Frontal cortex (tissue), 4 donors: ENCODE measurements around the gene ATP1A2. TPM values are rescaled to one million over a fixed set of nuclear protein-coding genes. Genes with fewer than 3 reads are reported as not detected.
A peak's percentile ranks its signal among the peaks of the same experiment; 100 is the strongest.

Experiments
- DNase-seq, 2 donors: peaks; one replicate each; pipeline ENCODE4 v3.0.0; 2012; ENCODE audit warnings: low spot score in 2 of 2
- FAIRE-seq: peaks from 2 replicates; lab custom pipeline; 2012; peaks lifted over from hg19 to GRCh38; lab: Jason Lieb, UNC
- total RNA-seq: library from RNA; depleted of rRNA; stranded (reverse); fragments of >200 nt; gene quantifications from one replicate; pipeline ENCODE4 v1.2.3, GENCODE V29; 2014
- donor health status: control.
- donor health status: control.
- donor health status: control.

ATP1A2 gene
- total RNA-seq, 1 donor from 2014 or later = 45.7 TPM

DNA sequence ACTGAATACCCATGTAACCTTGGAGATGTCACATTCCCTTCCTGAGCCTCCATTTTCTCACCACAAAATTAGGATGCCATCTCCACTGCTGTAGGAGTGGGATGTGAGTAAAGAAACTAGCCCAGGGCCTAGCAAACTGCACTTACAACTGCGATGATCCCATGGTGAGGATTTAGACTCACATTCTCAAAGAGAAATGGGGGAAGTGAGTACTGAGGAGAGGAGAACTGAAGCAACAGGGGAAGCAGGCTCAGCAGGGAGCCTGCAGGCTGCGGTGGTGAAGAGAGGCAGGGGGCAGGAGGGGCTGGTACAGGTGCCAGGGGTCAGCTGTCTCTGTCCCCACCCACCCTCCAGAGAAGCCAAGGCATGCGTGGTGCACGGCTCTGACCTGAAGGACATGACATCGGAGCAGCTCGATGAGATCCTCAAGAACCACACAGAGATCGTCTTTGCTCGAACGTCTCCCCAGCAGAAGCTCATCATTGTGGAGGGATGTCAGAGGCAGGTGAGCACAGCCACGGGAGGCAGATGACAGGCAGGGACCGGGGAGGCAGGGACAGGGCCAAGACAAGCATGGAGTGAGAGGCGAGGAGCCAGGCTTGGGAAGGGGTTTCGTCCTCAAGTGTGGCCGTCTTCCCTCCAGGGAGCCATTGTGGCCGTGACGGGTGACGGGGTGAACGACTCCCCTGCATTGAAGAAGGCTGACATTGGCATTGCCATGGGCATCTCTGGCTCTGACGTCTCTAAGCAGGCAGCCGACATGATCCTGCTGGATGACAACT lies 19.4 kb downstream of the ATP1A2 start:
- DNase-seq = no peak
- FAIRE-seq = no peak

DNA sequence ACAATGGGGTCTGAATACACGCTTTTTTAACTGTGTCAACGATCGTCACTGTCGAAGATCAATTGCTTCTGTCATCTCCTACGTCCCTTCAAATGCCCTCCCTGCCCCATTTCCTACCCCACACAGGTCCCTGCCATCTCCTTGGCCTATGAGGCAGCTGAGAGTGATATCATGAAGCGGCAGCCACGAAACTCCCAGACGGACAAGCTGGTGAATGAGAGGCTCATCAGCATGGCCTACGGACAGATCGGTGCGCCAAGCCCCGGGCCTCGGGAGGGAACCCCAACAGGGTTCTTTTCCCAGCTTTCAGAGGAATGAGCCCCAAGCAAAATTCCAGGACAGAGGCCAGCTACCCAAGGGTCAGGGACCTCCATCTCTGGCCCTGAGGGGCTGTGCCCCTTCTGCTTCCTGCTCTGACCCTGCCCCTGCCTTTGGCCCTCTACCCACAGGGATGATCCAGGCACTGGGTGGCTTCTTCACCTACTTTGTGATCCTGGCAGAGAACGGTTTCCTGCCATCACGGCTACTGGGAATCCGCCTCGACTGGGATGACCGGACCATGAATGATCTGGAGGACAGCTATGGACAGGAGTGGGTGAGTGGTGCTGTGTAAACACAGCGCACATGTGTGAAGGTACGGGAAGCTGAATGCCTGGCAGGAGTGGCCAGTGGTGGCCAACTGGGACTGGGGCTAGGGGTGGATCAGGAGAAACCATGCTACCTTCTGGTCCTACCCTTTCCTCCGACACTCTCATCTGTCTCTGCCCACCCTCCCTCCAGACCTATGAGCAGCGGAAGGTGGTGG lies 20.8 kb downstream of the ATP1A2 start:
- DNase-seq (no peak), FAIRE-seq (no peak)

DNA sequence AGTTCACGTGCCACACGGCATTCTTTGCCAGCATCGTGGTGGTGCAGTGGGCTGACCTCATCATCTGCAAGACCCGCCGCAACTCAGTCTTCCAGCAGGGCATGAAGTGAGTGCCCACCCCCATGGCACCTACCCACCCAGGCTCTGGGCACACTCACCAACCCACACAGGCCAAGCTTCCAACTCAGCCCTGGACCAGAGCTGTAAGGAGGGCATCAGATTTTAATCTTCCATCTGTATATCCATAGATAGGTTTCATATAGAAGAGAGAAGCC lies 21.3 kb downstream of the ATP1A2 start:
- no peak for FAIRE-seq
- no peak for DNase-seq

DNA sequence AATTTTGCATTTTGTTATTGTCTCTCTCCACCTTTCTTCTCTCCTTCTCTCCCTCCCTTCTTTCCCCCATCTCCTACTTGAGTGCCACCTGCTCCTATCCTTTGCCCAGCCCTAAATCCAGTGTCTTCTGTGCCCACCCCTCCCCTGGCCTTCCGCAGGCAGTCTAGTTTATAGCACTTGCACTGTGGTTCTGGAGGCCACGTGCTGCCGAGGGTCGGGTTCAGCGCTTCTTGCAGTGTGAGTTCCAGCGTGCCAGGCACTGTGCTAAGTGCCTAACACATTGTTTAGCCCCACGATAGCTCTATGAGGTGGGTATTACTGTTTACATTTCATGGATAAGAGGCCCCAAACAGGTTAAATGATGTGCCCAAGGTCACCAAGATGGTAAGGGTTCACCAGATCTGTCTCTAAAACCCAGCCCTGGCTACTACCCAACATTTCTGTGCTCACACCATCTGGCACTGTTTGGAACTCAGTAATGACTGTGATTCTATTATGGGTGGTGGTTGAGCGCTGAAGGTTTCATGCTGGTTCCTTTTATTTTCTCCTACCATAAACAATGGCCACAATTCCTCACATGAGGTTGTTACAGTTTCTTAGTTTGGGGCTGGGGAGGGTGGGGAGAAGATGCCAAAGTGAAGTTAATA lies 21.8 kb downstream of the ATP1A2 start:
- DNase-seq = no peak
- FAIRE-seq = no peak

DNA sequence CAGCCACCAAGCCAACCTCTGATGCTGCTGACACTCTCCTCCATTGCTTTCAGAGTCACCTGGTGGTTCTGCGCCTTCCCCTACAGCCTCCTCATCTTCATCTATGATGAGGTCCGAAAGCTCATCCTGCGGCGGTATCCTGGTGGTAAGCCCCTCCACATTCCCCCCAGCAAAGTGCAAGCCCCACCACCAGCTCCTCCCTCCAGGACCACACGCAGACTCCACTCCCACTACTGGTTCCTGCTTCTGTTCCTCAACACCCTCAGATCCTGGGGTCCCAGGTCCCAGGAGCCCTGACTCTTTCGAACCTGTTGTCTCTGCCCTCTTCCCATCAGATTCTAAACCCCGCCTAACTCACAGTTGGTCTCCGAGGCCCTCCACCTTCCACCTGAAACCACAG lies 24.3 kb downstream of the ATP1A2 start:
- no peak for DNase-seq
- no peak for FAIRE-seq

DNA sequence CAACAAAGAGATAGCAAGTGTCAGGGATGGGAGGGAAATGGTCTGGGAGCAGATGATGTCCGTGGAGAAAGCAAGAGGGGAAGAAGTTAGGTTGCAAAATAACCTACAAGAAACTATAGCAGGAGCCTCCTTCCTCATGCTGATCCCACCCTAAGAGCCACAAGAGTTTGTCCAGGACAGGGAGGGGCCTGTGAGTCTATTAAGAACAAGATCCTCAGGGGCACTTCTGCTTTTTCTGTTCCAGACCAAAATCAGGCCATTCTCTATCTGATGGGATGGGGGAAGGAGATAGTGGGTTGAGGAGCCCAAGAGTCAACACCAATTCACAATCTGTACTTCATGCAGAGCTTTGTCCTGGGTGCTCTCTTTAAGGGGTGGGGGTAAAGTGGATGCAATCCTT lies 28.1 kb downstream of the ATP1A2 start:
- DNase-seq (no peak), FAIRE-seq (no peak)

DNA sequence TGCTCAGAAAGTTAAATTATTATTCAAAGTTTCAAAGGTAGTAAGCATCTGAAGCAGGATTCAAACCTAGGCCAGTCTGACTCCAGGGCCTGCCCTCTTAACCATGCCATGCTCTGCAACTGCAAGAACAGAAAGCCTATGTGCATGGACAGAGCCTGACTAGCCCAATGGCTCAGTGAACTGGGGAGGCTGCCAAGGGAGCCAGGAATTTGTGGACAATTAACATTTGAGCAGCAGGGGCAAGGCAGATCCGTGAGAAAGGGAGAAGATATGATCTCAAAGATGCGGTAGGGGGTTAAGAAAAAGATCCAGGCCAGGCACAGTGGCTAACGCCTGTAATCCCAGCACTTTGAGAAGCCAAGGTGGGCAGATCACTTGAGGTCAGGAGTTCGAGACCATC lies 29.4 kb downstream of the ATP1A2 start:
- no peak for DNase-seq
- FAIRE-seq = no peak

DNA sequence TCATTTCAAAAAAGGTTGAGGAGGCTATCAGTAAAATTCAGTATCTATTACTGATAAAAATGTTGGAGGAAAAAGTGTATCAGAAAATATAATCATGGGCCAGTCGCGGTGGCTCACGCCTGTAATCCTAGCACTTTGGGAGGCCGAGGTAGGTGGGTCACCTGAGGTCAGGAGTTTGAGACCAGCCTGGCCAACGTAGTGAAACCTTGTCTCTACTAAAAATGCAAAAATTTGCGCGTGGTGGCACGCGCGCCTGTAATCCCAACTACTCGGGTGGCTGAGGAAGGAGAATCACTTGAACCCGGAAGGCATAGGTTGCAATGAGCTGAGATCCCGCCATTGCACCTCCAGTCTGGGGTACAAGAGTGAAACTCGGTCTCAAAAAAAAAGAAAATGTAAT lies 30.5 kb downstream of the ATP1A2 start:
- FAIRE-seq (no peak), DNase-seq (no peak)

DNA sequence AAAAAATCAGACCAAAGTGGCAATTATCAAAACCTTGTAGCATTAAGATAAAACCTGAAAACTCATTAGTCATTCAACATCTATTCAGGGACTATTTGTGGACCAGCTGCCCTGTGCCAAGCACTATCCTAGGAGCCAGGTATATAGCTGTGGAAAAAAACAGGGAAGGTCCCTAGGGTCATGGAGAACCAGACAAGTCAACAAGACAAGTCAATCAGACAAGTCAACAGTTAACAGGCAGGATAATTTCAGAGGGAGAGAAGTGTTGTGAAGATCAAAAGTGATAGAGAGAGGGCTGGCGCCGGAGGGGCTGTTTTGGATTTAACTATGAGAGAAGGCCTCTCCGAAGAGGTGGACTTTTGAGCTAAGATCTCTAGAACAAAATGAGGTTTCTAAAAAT lies 32.6 kb downstream of the ATP1A2 start:
- FAIRE-seq = no peak
- DNase-seq = no peak

DNA sequence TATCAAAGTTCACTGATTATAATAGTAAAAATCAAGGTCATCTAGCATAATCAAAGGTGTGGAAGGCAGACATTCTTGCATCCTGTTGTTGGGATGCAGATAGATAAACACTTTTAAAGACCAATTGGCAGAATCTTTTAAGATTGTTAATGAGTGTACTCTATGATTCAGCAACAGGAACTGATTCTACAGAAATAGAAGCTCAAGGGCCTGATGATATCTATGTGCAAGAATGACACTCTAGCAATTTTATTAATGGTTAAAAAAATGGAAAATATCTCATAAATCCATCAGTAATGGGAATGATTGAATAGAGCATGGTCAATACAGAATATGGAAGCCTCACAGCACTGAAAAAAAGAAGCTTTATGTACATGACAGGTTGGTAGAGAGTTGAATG lies 33.7 kb downstream of the ATP1A2 start:
- DNase-seq (no peak), FAIRE-seq (no peak)

DNA sequence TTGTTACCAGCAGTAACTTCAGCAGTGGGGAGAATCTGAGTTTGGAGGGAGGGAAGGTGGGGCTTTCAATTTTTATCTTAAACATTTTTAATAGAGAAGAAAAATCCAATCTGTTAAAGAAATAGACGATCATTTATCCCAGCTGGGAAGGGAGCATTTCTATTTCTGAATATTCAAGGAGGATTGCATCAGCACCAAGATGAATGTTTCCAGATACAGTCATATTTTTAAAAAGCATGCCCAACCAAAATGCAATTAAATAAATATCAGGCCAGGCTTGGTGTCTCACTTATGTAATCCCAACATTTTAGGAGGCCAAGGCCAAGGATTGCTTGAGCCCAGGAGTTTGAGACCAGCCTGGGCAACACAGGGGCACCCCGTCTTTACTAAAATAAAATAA lies 34.2 kb downstream of the ATP1A2 start:
- DNase-seq (no peak), FAIRE-seq (no peak)

DNA sequence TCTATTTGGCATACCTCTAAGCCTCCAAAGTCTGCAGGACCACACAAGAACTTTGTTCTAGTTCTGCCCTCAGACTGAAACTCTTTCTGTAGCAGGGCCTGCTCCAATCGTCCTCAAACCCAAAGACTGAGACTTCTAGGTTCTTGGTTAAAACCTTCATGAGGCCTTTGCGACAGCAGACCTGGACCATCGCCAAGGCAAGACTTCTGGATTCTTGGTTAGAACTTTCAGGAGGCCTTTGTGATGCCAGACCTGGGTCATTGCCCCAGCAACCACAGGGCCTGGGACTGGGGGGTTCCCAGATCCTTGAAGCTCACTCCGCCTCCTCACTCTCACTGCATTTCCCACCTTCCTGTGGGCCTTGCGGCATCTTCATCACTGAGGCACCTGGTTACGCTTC lies 35.7 kb downstream of the ATP1A2 start, which contains the start of gene ATP1A4:
TSS of gene ATP1A4 (plus strand) at position 301 of the 400 bp plus-strand sequence. CDS start 438 bp downstream, outside the sequence.
- DNase-seq (no peak), FAIRE-seq (no peak)

DNA sequence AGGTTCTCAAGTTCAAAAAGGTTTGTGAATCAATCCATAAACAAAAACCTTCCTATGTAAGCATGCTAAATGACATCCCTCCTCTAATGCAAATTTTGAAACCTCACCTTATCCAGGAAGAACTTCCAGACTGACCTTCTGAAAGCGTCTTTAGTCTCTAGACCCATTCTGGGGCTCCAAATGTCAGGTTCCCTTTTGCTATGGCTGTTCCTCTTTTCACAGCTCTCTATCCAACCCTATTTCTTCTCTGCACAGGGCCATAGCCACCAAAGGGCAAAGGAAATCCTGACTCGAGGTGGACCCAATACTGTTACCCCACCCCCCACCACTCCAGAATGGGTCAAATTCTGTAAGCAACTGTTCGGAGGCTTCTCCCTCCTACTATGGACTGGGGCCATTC lies 39.2 kb downstream of the ATP1A2 start:
- DNase-seq (no peak), FAIRE-seq (no peak)

DNA sequence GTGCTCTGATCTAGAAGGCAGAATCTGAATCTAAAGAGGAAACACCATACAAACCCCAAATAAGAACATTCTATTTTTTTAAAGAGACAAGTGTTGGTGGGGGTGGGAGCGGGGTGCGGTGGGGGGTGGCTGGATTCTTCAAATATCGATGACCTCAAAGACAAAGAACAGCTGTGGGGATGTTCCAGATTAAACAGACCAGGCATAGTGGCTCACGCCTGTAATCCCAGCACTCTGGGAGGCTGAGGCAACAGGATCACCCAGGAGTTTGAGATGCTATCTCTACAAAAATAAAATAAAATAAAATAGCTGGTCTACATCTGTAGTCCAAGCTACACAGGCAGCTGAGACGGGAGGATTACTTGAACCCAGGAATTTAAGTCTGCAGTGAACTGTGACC lies 40.8 kb downstream of the ATP1A2 start:
- DNase-seq (no peak), FAIRE-seq (no peak)

DNA sequence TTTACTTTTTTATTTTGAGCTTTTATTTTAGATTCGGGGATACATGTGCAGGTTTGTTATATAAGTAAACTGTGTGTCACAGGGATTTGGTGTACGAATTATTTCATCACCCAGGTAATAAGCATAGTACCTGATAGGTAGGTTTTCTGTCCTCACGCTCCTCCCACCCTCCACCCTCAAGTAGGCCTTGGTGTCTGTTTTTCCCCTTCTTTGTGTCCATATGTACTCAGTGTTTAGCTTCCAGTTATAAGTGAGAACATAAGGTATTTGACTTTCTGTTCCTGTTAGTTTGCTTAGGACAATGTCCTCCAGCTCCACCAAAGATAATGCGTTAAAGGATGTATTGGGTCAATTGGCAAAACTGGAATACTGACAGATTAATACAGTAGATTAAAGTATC lies 41.6 kb downstream of the ATP1A2 start:
- no peak for DNase-seq
- no peak for FAIRE-seq

DNA sequence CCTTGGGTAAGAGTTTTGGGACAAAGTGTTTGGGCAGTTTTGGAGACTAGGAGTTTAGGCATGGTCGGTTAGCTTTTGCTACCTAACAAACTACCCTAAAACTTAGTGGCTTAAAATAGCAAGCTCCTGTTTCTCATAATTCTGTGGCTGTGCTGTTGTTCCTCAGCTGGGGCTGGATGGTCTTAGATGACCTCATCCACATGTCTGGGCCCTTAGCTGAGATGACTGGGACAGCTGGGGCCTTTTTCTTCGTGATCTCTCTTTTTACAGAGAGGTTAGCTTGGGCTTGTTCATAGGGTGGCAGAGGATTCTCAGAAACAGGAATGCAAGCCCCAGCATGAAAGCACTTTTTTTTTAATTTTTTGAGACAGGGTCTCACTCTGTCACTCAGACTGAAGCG lies 42.5 kb downstream of the ATP1A2 start:
- DNase-seq = no peak
- FAIRE-seq = no peak

DNA sequence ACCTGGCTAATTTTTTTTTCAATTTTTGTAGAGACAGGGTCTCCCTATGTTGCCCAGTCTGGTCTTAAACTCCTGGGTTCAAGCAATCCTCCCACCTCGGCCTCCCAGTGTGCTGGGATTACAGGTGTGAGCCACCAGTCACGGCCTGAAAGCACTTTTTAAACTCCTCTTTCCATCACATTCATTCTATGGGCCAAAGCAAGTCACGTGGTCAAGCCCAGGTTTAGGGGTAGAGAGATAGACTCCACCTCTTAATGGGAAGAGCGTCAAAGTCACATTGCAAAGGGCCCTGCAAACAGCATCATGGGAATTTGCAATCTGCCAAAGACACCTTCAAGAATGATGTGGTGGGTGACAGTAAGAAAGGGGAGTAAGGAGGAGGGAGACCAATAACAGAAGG lies 43.0 kb downstream of the ATP1A2 start:
- DNase-seq = no peak

DNA sequence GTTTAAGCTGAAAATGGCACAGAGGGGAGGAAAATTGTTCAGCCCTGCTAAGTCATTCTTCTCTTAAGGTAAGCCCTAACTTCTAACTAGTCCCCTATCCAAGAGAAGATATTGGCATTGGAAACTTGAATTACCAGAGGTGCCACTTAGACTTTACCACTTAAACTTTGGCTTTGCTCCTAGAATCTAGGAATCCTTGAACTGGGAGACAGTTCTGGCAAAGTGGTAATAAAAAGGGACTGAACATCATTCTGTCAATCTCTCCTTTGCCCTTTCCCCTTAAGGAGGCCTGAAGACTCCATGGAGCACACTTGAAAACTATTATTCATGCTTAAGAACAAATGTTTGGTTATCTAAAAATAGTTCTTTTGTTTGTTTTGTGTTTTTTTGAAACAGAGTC lies 44.3 kb downstream of the ATP1A2 start:
- FAIRE-seq (no peak), DNase-seq (no peak)

More for the DNA sequence above, 43.0 kb downstream of the ATP1A2 start:
- no peak for FAIRE-seq

DNA sequence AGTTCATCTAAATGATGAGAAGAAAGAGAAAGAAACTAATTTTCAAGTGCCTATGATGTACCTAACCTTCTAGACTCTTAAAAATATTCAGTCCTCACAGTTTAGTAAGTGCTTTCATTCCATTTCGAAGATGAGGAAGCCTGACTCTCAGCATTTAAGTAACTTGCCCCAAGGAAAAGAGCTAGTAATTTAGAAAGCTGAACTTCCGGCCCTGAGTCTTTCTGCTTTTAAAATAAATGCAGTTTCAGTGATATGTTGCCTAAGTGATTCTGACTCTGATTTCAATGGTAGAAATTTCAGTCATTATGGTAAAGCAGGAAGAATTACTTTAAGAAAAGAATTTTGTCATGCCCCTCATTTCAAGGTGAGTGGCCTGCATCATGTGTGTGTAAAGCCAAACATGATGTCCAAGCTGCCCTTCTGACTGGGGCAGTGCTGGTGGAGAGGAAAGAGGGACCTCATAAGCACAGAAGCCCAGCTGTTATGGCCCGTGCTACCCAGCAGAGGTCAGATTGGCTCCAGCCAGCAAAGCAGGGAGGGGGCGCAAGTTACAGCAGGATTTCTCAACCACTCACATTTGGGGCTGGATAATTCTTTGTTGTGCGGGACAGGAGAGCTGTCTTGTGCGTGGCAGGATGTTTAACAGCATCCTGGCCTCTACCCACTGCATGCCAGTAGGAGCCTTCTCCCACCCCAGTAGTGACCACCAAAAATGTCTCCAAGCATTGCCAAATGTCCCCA lies 46.6 kb downstream of the ATP1A2 start:
- DNase-seq = peak in 1 of 2 donors; percentile 29
- FAIRE-seq = no peak

DNA sequence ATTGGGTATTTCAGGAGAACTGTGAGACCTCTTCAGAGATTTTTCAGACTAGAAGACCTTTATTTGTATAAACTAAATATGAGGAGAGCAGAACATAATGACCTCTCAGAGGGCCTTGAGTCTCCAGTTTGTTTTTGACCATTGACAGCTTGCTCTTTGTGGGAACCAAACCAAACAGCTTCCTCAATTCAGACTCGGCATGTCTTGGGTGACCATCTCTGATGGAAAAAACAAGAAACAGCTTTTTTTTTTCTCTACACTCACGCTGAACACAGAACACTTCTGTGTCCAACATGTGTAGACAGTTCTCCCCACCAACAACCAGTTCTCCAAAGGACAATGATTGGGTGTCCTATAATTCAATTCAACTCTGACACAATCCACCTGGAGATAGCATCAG lies 47.4 kb downstream of the ATP1A2 start:
- FAIRE-seq (no peak), DNase-seq (no peak)
